ENCODE measurements around the gene LAMB3. TPM values are rescaled to one million over a fixed set of nuclear protein-coding genes. Genes with fewer than 3 reads are reported as not detected.
A peak's percentile ranks its signal among the peaks of the same experiment; 100 is the strongest.

The LAMB3 gene
- total RNA-seq, 1 experiment from 2014 or later = 70.2 TPM

DNA sequence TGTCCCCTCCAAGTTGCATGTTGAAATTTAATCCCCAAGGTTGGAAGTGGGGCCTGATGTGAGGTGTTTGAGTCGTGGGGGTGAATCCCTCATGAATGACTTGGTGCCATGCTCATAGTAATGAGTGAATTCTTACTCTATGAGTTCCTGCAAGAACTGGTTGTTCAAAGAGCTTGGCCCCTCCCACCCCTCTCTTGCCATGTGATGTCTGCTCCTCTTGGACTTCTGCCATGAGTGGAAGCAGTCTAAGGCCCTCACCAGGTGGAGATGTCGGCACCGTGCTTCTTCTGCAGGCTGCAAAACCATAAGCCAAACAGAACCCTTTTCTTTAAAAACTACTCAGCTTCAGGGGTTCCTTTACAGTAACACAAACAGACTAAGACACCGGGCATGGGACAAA is 37.3 kb upstream of the LAMB3 start:
- no peaks in the 10 kb centered on the region for H3K36me3 ChIP-seq (ENCODE audit: control insufficient read depth in 1 of 2, insufficient read depth in 2 of 2, low read length in 2 of 2)
- peaks cover 13% of the 10 kb centered on the region; the same call in 1 of the 2 replicates for H3K27me3 ChIP-seq (ENCODE audit: insufficient read depth, low read length)
- no peaks in the 10 kb centered on the region for H3K9me3 ChIP-seq (ENCODE audit: control insufficient read depth in 1 of 2, insufficient read depth in 1 of 2, low read depth in 1 of 2, low read length in 2 of 2)
- no peaks in the 10 kb centered on the region for H4K20me1 ChIP-seq (ENCODE audit: insufficient read depth)
- H3K9me2 ChIP-seq (ENCODE audit: insufficient read depth) = no peaks in the 10 kb centered on the region
- H3K9ac ChIP-seq (ENCODE audit: low read length) = no peak overlapping the region
- DNase-seq (ENCODE audit: low read depth, low spot score) = no peak
- H3K4me3 ChIP-seq (replicated peaks in 1 of 2; ENCODE audit: low read depth in 1 of 2, low read length in 2 of 2) = no peak overlapping the region
- ChIA-PET POLR2A (no interaction called here), RAD21 (ENCODE audit: low non-redundant PET in 1 of 2, low total read pairs in 2 of 2, uncharacterized antibody in 2 of 2, unreplicated experiment in 2 of 2) (interaction anchor here in 1 of 2 experiments (0.7 kb wide), 1 partner anchor 47 kb away, joined by 3 read pairs; no protein-coding TSS in a partner anchor), CTCF (interaction anchor here (1.1 to 1.7 kb wide), 3 partner anchors 40 to 120 kb away, joined by 3 to 4 read pairs (median 3); no protein-coding TSS in a partner anchor)
- intact Hi-C loops (cut with micrococcal nuclease) = no loop called here
- H3K4me1 ChIP-seq (ENCODE audit: control insufficient read depth in 1 of 2, insufficient read depth in 2 of 2, low read length in 2 of 2) = peaks cover 8 to 24% of the 10 kb centered on the region in 2 experiments; a peak in 3 of 4 replicates
- H3K79me2 ChIP-seq (ENCODE audit: insufficient read depth, low read length) = no peaks in the 10 kb centered on the region
- TF ChIP-seq, protein P1, sequence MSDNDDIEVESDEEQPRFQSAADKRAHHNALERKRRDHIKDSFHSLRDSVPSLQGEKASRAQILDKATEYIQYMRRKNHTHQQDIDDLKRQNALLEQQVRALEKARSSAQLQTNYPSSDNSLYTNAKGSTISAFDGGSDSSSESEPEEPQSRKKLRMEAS (IDR thresholded peaks at IDR 0.05) = no peak
- TF ChIP-seq TCF7L2 (IDR thresholded peaks at IDR 0.05; ENCODE audit: borderline replicate concordance, extremely low read depth, insufficient read depth, insufficient read length) (no peak), EZH2 (IDR thresholded peaks at IDR 0.05) (no peak), ELF1 (IDR thresholded peaks at IDR 0.05; ENCODE audit: borderline replicate concordance, low read depth) (no peak), YY1 (IDR thresholded peaks at IDR 0.05; ENCODE audit: extremely low read depth, insufficient replicate concordance, low read depth, low read length) (no peak), FOSL1 (IDR thresholded peaks at IDR 0.05; ENCODE audit: low read depth) (no peak), SP1 (IDR thresholded peaks at IDR 0.05; ENCODE audit: low read depth) (no peak), EGR1 (IDR thresholded peaks at IDR 0.05; ENCODE audit: low read depth) (no peak), ZNF274 (IDR thresholded peaks at IDR 0.05; ENCODE audit: low read depth, low read length) (no peak), POLR2AphosphoS5 (IDR thresholded peaks at IDR 0.05; ENCODE audit: low read depth, low read length) (no peak), RAD21 (IDR thresholded peaks at IDR 0.05; ENCODE audit: low read depth) (no peak), SIN3A (IDR thresholded peaks at IDR 0.05; ENCODE audit: low read depth) (no peak), CBX3 (IDR thresholded peaks at IDR 0.05; ENCODE audit: low read depth) (no peak), EZH2phosphoT487 (IDR thresholded peaks at IDR 0.05; ENCODE audit: borderline replicate concordance) (no peak), ZFX (IDR thresholded peaks at IDR 0.05) (no peak)
- TF ChIP-seq, protein P2, sequence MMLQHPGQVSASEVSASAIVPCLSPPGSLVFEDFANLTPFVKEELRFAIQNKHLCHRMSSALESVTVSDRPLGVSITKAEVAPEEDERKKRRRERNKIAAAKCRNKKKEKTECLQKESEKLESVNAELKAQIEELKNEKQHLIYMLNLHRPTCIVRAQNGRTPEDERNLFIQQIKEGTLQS (IDR thresholded peaks at IDR 0.05) = no peak
- TF ChIP-seq, protein P3, sequence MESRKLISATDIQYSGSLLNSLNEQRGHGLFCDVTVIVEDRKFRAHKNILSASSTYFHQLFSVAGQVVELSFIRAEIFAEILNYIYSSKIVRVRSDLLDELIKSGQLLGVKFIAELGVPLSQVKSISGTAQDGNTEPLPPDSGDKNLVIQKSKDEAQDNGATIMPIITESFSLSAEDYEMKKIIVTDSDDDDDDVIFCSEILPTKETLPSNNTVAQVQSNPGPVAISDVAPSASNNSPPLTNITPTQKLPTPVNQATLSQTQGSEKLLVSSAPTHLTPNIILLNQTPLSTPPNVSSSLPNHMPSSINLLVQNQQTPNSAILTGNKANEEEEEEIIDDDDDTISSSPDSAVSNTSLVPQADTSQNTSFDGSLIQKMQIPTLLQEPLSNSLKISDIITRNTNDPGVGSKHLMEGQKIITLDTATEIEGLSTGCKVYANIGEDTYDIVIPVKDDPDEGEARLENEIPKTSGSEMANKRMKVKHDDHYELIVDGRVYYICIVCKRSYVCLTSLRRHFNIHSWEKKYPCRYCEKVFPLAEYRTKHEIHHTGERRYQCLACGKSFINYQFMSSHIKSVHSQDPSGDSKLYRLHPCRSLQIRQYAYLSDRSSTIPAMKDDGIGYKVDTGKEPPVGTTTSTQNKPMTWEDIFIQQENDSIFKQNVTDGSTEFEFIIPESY (IDR thresholded peaks at IDR 0.05; ENCODE audit: extremely low read depth, insufficient replicate concordance, low read length) = no peak
- TF ChIP-seq, protein P4, sequence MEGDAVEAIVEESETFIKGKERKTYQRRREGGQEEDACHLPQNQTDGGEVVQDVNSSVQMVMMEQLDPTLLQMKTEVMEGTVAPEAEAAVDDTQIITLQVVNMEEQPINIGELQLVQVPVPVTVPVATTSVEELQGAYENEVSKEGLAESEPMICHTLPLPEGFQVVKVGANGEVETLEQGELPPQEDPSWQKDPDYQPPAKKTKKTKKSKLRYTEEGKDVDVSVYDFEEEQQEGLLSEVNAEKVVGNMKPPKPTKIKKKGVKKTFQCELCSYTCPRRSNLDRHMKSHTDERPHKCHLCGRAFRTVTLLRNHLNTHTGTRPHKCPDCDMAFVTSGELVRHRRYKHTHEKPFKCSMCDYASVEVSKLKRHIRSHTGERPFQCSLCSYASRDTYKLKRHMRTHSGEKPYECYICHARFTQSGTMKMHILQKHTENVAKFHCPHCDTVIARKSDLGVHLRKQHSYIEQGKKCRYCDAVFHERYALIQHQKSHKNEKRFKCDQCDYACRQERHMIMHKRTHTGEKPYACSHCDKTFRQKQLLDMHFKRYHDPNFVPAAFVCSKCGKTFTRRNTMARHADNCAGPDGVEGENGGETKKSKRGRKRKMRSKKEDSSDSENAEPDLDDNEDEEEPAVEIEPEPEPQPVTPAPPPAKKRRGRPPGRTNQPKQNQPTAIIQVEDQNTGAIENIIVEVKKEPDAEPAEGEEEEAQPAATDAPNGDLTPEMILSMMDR (IDR thresholded peaks at IDR 0.05 in 2 of 3, conservative IDR thresholded peaks at IDR 0.05 in 1 of 3; ENCODE audit: borderline replicate concordance in 1 of 3, insufficient read depth in 1 of 3, low read depth in 2 of 3, low read length in 2 of 3) = no peak
- TF ChIP-seq, protein P5, sequence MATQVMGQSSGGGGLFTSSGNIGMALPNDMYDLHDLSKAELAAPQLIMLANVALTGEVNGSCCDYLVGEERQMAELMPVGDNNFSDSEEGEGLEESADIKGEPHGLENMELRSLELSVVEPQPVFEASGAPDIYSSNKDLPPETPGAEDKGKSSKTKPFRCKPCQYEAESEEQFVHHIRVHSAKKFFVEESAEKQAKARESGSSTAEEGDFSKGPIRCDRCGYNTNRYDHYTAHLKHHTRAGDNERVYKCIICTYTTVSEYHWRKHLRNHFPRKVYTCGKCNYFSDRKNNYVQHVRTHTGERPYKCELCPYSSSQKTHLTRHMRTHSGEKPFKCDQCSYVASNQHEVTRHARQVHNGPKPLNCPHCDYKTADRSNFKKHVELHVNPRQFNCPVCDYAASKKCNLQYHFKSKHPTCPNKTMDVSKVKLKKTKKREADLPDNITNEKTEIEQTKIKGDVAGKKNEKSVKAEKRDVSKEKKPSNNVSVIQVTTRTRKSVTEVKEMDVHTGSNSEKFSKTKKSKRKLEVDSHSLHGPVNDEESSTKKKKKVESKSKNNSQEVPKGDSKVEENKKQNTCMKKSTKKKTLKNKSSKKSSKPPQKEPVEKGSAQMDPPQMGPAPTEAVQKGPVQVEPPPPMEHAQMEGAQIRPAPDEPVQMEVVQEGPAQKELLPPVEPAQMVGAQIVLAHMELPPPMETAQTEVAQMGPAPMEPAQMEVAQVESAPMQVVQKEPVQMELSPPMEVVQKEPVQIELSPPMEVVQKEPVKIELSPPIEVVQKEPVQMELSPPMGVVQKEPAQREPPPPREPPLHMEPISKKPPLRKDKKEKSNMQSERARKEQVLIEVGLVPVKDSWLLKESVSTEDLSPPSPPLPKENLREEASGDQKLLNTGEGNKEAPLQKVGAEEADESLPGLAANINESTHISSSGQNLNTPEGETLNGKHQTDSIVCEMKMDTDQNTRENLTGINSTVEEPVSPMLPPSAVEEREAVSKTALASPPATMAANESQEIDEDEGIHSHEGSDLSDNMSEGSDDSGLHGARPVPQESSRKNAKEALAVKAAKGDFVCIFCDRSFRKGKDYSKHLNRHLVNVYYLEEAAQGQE (IDR thresholded peaks at IDR 0.05; ENCODE audit: low read depth) = no peak
- no TSS peak for BruUV-seq (replicated peaks)
- no peak overlapping the region for H2AFZ ChIP-seq (ENCODE audit: low read depth, low read length, poor library complexity, severe bottlenecking)
- ATAC-seq = peak; percentile 29; the same call in 1 of the 2 replicates
- peak overlapping the region; percentile 8; the same call in 1 of the 2 replicates for H3K4me2 ChIP-seq (ENCODE audit: low read length)
- H3K27ac ChIP-seq (ENCODE audit: low read depth, low read length) = no peak overlapping the region
